VCaP (cell line): ENCODE results near the gene PFN3.
A peak's percentile ranks its signal among the peaks of the same experiment; 100 is the strongest.

ENCODE experiments used
- H3K27ac ChIP-seq: fragments of 450-650 bp; 2 replicates; pipeline ENCODE4 v1.5.1; 2017
- CTCF ChIP-seq: fragments of 450-650 bp; conservative IDR thresholded peaks from 2 replicates; pipeline ENCODE4 v1.5.1; 2017; ENCODE audit warnings: mild to moderate bottlenecking, moderate library complexity

PFN3 gene

GRCh38 chr5:177356746-177357145 lies 43.7 kb downstream of the PFN3 start:
- peak overlapping the region; percentile 80 for H3K27ac ChIP-seq
- no peak for TF ChIP-seq CTCF

GRCh38 chr5:177355868-177356168 lies 44.6 kb downstream of the PFN3 start:
- H3K27ac ChIP-seq = no peak overlapping the region
- TF ChIP-seq CTCF = no peak

- no peak overlapping the region for H3K27ac ChIP-seq
- TF ChIP-seq CTCF = no peak
Observed at GRCh38 chr5:177355162-177355867, 45.1 kb downstream of the PFN3 start.

GRCh38 chr5:177354711-177355110 lies 45.8 kb downstream of the PFN3 start:
- no peak overlapping the region for H3K27ac ChIP-seq
- TF ChIP-seq CTCF = no peak

GRCh38 chr5:177354256-177354655 lies 46.2 kb downstream of the PFN3 start:
- no peak for TF ChIP-seq CTCF
- no peak overlapping the region for H3K27ac ChIP-seq

GRCh38 chr5:177353093-177353492 lies 47.4 kb downstream of the PFN3 start:
- no peak overlapping the region for H3K27ac ChIP-seq
- no peak for TF ChIP-seq CTCF

GRCh38 chr5:177351392-177352329 lies 48.8 kb downstream of the PFN3 start, which contains the start of gene LMAN2:
Gene LMAN2 (minus strand): TSS chr5:177351668. CDS start chr5:177351647, 21 bp downstream.
- no peak for TF ChIP-seq CTCF
- peak within 1 kb of the TSS; percentile 97 for H3K27ac ChIP-seq
